T-helper 9 cell (primary cell): Measurements from ENCODE around the gene PPIAL4G.
A peak's percentile ranks its signal among the peaks of the same experiment; 100 is the strongest.
"Not testable (repeated sequence)": the region's sequence is repeated elsewhere in the genome, so short reads cannot be mapped to it uniquely, and the experiment has no call there.

Experiments
- DNase-seq: peaks from one replicate; pipeline ENCODE4 v3.0.0-alpha.2; 2020
- total RNA-seq, 2 donors: gene quantifications; one replicate each; lab custom pipeline; 2026; lab: John Stamatoyannopoulos, UW

PPIAL4G gene
- 0 reads per million in 2 donors for total RNA-seq

DNA sequence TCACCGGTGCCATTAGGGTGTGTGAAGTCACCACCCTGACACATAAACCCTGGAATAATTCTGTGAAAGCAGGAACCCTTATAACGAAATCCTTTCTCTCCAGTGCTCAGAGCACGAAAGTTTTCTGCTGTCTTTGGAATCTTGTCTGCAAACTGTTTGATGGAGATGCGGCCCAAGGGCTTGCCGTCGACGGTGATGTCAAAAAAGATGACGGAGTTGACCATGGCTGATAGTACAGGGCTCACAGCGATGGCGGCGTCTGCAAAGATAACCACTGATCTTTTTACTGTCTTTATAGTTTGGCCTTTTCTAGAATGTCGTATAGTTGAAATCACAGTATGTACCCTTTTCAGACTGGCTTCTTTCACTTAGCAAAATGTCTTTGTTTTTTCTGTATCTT lies at the start of gene PPIAL4G:
Gene PPIAL4G, minus strand, starts transcription at position 274 of the 400 bp plus-strand sequence. Its CDS starts 50 bp downstream, at position 224.
- not testable (repeated sequence) for DNase-seq

GRCh38 chr1:148532158-148532557 lies 49.1 kb upstream of the PPIAL4G start:
- DNase-seq: not testable (repeated sequence)

- peak; percentile 52 for DNase-seq
Measured at GRCh38 chr1:148529101-148529567, 46.0 kb upstream of the PPIAL4G start.

DNA sequence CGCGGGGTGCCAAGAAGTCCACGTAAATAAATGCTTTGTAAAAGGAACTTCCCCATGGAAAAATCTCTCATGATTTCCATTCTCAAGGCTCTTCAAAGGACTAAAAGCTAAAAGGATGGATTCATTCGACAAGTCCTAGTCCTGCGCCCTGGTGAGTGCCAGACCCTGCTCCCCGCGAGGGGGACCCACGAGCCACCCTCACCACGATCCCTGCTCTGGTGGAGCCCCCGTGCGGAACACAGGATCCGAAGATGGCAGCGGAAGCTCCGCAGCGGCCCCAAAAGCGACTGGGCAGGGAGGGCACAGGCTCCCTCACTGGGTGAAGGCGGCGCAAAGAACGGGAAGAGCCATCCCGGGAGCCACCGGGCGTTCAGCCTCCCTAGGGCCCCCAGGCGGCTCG lies 45.5 kb upstream of the PPIAL4G start:
- DNase-seq: not testable (repeated sequence)

DNA sequence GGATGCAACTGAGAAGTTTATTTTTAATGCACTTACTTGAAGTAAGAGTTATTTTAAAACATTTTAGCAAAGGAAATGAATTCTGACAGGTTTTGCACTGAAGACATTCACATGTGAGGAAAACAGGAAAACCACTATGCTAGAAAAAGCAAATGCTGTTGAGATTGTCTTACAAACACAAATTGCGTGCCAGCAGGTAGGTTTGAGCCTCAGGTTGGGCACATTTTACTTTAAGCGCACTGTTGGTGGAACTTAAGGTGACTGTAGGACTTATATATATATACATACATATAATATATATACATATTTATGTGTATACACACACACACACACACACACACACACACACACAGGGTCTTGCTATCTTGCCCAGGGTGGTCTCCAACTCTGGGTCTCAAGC lies 43.5 kb upstream of the PPIAL4G start:
- not testable (repeated sequence) for DNase-seq

DNA sequence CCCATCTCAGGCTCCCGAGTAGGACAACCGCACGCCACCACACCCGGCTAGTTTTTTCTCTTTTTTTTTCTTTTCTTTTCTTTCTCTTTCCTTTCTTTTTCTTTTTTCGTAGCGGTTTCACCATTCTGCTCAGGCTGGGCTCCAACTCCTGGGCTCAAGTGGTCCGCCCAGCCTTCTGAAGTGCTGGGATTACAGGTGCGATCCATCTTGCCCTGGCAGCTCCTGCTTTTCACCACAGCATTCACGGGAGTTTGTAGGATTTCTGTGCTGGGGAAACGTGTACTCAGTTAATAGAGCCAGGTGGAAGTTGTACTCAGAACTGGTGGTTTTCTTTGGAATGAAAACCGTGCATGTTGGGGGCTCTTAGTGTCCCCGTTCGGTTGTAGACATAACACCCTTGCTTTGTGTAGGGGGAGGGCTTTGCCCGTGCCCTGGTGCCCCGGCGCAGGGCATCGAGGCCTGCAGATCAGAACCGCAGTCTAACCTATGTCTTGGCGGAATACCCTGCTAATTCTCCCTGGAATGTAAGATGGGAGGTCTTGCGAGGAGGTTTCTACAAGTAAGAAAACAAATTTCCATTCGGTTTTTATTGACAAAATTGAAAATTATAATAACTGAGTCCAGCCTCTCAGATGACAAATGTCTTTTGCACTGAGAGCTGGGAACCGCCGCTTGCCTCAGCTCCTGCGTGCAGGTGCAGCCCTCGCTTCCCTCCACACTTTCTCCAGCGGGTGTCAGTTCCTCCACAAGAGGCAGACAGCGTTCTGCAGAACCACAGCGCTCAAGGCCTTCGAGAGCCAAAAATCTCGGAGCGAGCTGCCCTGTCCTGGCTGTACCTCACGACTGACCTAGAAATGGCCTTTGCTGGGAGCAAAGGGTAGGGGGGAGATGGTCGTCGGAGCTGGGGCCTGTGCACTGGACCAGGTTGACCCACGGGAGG lies 40.4 kb upstream of the PPIAL4G start:
- DNase-seq: not testable (repeated sequence)

DNA sequence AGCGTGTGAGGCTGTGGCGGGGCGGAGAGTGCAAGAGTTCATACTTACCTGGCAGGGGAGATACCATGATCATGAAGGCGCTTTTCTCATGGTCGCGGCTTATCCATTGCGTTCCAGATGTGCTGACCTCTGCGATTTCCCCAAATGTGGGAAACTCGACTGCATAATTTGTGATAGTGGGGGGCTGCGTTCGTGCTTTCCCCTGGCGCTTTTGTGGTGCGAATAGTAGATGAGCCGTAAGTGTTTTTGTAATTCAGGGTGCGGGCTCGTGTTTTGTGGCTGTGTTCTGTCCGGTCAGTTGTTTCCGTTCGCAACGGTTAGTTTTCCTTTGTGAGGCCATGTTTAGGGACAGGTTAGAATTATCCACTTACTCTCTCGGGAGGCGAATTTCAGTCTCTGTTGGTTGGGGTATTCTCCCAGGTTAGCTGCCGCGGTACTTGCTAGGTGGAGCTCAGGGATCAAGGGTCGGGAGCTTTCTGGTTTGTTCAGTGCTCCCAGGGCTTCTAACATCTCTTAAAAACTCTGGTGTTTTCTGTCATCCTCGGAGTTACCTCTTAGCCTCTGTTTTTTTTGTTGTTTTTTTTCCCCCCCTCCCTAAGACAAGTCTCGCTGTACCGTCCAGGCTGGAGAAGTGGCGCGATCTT lies 39.6 kb upstream of the PPIAL4G start:
- peak; percentile 76 for DNase-seq

GRCh38 chr1:148522072-148522471 lies 39.0 kb upstream of the PPIAL4G start:
- DNase-seq: peak; percentile 70

GRCh38 chr1:148514310-148514709 lies 31.2 kb upstream of the PPIAL4G start:
- DNase-seq: not testable (repeated sequence)

DNA sequence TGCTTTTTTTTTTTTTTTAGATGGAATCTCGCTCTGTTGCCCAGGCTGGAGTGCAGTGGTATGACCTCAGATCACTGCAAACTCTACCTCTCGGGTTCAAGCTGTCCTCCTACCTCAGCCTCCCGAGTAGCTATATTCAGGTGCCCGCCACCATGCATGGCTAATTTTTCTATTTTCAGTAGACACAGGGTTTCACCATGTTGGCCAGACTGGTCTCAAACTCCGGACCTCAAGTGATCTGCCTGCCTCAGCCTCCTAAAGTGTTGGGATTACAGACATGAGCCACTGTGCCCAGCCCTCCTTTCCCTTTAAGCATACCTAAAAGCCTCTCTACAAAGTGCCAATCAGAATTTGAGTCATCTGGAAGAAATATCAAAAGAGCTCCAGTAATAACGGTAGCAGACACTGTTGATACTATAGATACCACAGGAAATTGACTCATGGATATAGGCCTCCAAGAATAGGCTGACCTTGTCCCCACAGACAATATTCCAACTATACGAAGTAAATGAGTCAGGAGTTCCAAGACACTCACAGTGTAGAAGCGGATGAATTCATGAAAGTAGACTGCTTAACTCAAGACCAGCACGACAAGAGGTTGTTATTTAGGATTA lies 29.6 kb upstream of the PPIAL4G start:
- DNase-seq: not testable (repeated sequence)

DNA sequence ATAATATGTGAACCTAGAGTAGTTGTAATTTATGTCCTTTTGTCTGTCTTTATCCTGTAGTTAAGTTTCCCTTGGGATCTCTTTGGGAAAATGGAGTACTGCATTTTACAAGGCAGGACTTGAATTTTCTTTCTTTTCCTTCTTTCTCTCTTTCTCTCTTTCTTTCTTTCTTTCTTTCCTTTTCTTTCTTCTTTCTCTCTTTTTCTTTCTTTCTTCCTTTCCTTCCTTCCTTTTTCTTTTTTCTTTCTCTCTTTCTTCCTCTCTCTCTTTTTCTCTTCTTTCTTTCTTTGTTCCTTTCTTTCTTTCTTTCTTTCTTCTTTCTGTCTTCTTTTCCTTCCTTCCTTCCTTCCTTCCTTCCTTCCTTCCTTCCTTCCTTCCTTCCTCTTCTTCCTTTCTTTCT lies 10.8 kb upstream of the PPIAL4G start:
- DNase-seq: not testable (repeated sequence)

GRCh38 chr1:148481134-148481533 lies 2.0 kb downstream of the PPIAL4G start:
- peak; percentile 0 for DNase-seq

- not testable (repeated sequence) for DNase-seq
Measured at GRCh38 chr1:148459694-148460093, 23.4 kb downstream of the PPIAL4G start.

GRCh38 chr1:148458901-148459581 lies 24.1 kb downstream of the PPIAL4G start:
- DNase-seq: peak; percentile 27

DNA sequence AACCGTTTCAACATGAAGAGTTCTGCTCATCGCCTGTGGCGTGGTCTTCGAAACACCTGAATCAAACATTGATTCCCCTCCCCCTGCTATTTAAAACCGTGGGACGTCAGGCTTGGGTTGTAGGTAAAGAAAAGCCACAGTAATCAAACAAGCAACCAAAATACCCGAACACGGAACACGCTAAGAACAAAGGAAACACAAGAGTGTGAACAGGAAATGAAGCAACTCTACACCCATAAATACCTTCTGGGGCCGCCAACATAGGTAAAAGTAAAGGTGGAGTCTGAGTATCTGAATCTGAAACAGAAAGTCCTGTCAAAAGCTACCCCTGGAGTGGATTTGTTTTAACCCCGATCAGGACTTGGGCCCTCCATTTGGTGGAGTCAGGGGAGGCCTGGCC lies 24.7 kb downstream of the PPIAL4G start:
- DNase-seq: peak; percentile 32

DNA sequence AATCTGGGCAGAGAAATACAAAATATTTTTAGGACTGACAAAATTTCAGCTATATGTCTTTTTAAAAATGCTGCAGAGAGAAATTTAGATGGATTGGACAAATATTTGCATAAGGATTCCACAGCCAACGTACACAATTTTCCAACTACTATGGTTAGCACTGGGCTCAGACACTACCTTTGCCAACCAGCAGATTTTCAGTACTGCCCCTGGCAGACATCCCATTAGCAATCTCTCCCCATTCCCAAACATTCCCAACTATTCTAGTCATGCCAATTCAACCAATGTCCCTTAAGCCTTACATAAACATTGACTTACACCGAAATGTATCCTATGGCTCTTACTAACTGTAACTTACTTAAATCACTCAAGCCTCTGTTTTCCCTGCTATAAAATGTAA lies 30.3 kb downstream of the PPIAL4G start:
- not testable (repeated sequence) for DNase-seq

GRCh38 chr1:148439654-148440325 lies 43.3 kb downstream of the PPIAL4G start:
- DNase-seq: not testable (repeated sequence)

DNA sequence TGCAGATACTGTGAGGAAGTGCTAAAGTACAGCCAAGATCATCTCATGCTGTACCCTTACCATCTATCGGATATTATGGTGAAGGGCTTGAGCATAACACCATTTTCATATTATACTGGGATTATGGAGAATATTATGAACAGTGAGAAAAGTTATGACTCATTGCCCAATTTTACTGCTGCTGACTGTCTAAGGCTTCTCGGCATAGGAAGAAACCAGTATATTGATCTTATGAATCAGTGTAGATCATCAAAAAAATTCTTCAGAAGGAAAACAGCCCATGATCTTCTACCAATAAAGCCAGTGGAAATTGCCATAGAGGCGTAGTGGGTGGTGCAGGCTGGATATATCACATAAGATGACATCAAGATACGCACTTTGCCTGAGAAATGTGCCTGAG lies 47.7 kb downstream of the PPIAL4G start:
- no peak for DNase-seq

- no peak for DNase-seq
Measured at GRCh38 chr1:148434832-148435231, 48.3 kb downstream of the PPIAL4G start.

DNA sequence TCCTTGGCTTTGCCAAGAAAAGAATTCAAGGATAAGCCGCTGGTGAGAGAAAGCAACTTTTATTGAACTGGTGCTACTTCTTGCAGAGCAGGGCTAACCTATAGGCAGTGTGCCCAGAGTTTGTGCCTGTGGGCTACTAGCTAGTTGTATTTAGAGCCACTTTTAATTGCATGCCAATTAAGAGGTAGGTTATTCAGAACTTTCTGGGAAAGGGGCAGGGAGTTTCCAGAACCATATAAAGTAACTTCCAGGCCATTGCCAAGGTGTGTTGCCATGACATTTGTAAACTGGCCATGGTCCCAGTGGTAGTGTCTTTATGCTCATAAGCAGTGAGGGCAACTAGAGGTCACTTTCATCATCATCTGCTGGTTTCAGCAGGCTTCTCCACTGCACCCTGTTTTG lies 50.2 kb downstream of the PPIAL4G start:
- not testable (repeated sequence) for DNase-seq
